GM12872 (cell line): ENCODE measurements around the gene TIAM1.

Experiments used
- CTCF ChIP-seq: IDR thresholded peaks from 3 replicates; pipeline ENCODE4 v1.5.1; 2011; ENCODE audit warnings: low read depth, mild to moderate bottlenecking, low read length, moderate library complexity; ENCODE audit not compliant: insufficient read depth

The TIAM1 gene

DNA sequence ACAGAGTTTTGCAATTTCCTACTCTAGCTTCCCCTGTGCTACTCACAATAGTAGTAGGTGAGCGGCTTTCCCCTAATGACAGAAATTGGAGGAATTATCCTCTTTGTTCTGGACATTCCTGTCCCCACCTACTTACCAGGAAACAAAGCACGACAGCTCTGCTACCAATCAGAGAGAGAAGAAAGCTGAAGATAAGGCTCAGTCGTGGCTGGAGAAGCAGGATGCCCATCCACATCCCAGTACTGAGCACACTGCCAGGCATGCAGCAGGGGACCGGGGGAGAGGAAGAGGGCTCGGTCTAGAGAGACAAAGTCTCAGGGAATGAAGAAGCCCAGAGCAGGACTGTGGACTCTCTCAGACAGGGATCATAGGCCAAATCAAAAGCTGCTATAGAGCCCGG, 171.7 kb downstream of the TIAM1 start:
- no peak for TF ChIP-seq CTCF

GRCh38 chr21:31164713-31165694, 179.1 kb downstream of the TIAM1 start:
- TF ChIP-seq CTCF = no peak

DNA sequence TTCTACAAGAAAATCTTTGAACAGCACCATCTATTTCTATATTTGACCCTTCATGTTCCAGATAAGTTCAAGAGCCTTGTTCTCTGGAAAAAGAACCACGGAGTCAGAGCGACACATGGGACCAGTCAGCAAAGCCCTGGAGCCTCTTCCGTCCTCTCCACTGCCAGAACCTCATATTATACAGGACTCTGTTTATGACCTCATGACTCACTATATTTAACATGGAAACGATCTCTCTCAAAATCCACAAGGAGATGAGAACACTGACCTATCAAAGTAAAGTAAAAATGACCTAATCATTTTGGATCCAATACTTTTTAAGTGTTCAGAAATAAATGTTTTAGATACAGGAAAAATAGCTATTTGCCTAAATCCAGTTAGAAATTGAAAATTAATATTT, 181.2 kb downstream of the TIAM1 start:
- no peak for TF ChIP-seq CTCF

- no peak for TF ChIP-seq CTCF
Measured at GRCh38 chr21:31162079-31162699, 181.9 kb downstream of the TIAM1 start.

GRCh38 chr21:31161157-31161556, 182.9 kb downstream of the TIAM1 start:
- no peak for TF ChIP-seq CTCF

DNA sequence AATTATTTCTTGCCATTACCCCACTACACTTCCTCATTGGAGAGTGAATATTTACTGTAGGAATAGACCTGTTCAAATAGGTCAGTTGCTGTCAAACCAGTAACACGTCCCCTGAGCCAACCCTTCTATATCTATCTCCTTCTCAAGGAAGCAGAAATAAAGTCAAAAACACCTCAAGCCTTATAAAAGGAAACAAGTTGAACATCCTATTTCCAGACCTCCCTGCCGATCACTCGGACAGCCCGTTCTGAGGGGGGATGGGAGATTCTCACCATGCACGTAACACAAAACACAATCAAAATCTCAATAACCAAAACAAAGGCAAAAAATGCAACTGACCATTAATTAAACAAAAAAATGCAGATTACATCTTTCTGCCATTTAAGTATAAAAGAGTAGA, 184.3 kb downstream of the TIAM1 start:
- TF ChIP-seq CTCF = no peak

DNA sequence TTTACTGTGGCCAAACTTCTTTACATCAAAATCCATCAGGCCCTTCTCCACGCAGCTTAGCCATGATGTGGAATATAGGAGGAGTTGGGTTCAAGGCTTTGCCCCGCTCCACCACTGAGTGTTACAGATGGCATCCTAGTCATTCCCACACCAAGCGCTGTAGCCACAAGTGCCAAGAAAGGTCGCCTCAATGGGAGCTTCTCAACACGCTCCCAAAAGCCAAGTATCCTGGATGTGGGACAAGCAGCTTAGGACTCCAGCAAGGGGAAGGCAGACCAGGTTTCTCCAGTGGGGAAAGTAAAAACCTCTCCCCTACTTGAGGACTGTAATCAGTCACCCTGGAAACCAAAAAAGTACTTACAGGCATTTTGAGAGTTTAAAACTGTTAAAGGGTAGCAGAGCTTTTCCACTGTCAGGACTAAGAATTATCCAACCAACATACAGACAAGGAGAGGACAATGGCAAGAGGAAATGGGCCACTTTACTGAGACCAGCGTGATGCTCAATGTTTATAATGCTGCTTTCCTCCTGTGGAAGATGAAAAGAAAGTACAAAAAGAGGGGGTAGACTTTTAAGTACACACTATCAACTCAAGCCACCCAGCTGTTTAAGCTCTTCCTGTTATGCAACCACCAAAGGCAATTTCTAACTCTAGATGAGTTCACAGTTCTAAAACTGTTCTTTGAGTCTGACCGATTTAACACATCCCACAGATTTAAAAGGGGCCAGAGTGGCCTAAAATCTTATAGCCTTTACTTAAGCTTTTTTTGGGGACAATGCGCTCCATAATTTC, 185.1 kb downstream of the TIAM1 start:
- no peak for TF ChIP-seq CTCF
